ENCODE measurements around the gene NFX1.
A peak's percentile ranks its signal among the peaks of the same experiment; 100 is the strongest.

Gene NFX1

GRCh38 chr9:33255014-33255413 lies 35.3 kb upstream of the NFX1 start:
- H3K36me3 ChIP-seq (ENCODE audit: insufficient read depth, low read length), result peaks cover 58% of the 10 kb centered on the region
- no peak overlapping the region for H3K4me3 ChIP-seq (ENCODE audit: low read depth in 1 of 2, low read length in 2 of 2)
- no peak overlapping the region for H3K9ac ChIP-seq (ENCODE audit: low read length)
- no peaks in the 10 kb centered on the region for H3K9me3 ChIP-seq (ENCODE audit: low read length)
- H3K4me1 ChIP-seq (ENCODE audit: insufficient read depth, low read length), result no peaks in the 10 kb centered on the region
- H3K27me3 ChIP-seq (ENCODE audit: control insufficient read depth in 1 of 2, insufficient read depth in 2 of 2, low read length in 2 of 2), result no peaks in the 10 kb centered on the region
- H3K27ac ChIP-seq (ENCODE audit: low read depth, low read length), result no peak overlapping the region

- no peaks in the 10 kb centered on the region for H3K27me3 ChIP-seq (ENCODE audit: control insufficient read depth in 1 of 2, insufficient read depth in 2 of 2, low read length in 2 of 2)
- H3K9me3 ChIP-seq (ENCODE audit: low read length), result no peaks in the 10 kb centered on the region
- H3K4me1 ChIP-seq (ENCODE audit: insufficient read depth, low read length), result no peaks in the 10 kb centered on the region
- H3K9ac ChIP-seq (ENCODE audit: low read length), result no peak overlapping the region
- H3K4me3 ChIP-seq (ENCODE audit: low read depth in 1 of 2, low read length in 2 of 2), result no peak overlapping the region
- no peak overlapping the region for H3K27ac ChIP-seq (ENCODE audit: low read depth, low read length)
- peaks cover 62% of the 10 kb centered on the region for H3K36me3 ChIP-seq (ENCODE audit: insufficient read depth, low read length)
These were observed 34.8 kb upstream of the NFX1 start for GRCh38 chr9:33255471-33255870.

GRCh38 chr9:33256236-33256635 lies 34.1 kb upstream of the NFX1 start:
- Histone ChIP-seq H3K4me3 (ENCODE audit: low read depth in 1 of 2, low read length in 2 of 2) (no peak overlapping the region), H3K27me3 (ENCODE audit: control insufficient read depth in 1 of 2, insufficient read depth in 2 of 2, low read length in 2 of 2) (no peaks in the 10 kb centered on the region), H3K9ac (ENCODE audit: low read length) (no peak overlapping the region), H3K27ac (ENCODE audit: low read depth, low read length) (no peak overlapping the region), H3K36me3 (ENCODE audit: insufficient read depth, low read length) (peaks cover 70% of the 10 kb centered on the region), H3K4me1 (ENCODE audit: insufficient read depth, low read length) (no peaks in the 10 kb centered on the region), H3K9me3 (ENCODE audit: low read length) (no peaks in the 10 kb centered on the region)

- H3K27ac ChIP-seq (ENCODE audit: low read depth, low read length), result no peak overlapping the region
- no peaks in the 10 kb centered on the region for H3K27me3 ChIP-seq (ENCODE audit: control insufficient read depth in 1 of 2, insufficient read depth in 2 of 2, low read length in 2 of 2)
- H3K36me3 ChIP-seq (ENCODE audit: insufficient read depth, low read length), result peaks cover 76% of the 10 kb centered on the region
- no peaks in the 10 kb centered on the region for H3K9me3 ChIP-seq (ENCODE audit: low read length)
- H3K4me3 ChIP-seq (ENCODE audit: low read depth in 1 of 2, low read length in 2 of 2), result no peak overlapping the region
- no peaks in the 10 kb centered on the region for H3K4me1 ChIP-seq (ENCODE audit: insufficient read depth, low read length)
- no peak overlapping the region for H3K9ac ChIP-seq (ENCODE audit: low read length)
These were observed 33.0 kb upstream of the NFX1 start for GRCh38 chr9:33257276-33257675.

GRCh38 chr9:33260372-33260771 lies 29.9 kb upstream of the NFX1 start:
- no peaks in the 10 kb centered on the region for H3K9me3 ChIP-seq (ENCODE audit: low read length)
- H3K9ac ChIP-seq (ENCODE audit: low read length), result no peak overlapping the region
- H3K27ac ChIP-seq (ENCODE audit: low read depth, low read length), result no peak overlapping the region
- no peak overlapping the region for H3K4me3 ChIP-seq (ENCODE audit: low read depth in 1 of 2, low read length in 2 of 2)
- H3K4me1 ChIP-seq (ENCODE audit: insufficient read depth, low read length), result peaks cover 12% of the 10 kb centered on the region
- H3K36me3 ChIP-seq (ENCODE audit: insufficient read depth, low read length), result peaks cover 57% of the 10 kb centered on the region
- H3K27me3 ChIP-seq (ENCODE audit: control insufficient read depth in 1 of 2, insufficient read depth in 2 of 2, low read length in 2 of 2), result no peaks in the 10 kb centered on the region

GRCh38 chr9:33263131-33264002 lies 26.9 kb upstream of the NFX1 start:
- H3K9ac ChIP-seq (ENCODE audit: low read length), result peak overlapping the region; percentile 86

GRCh38 chr9:33264003-33264472 lies 26.3 kb upstream of the NFX1 start:
- peak overlapping the region; percentile 66 to 98 for H3K4me3 ChIP-seq (ENCODE audit: low read depth in 1 of 2, low read length in 2 of 2)
- no peaks in the 10 kb centered on the region for H3K27me3 ChIP-seq (ENCODE audit: control insufficient read depth in 1 of 2, insufficient read depth in 2 of 2, low read length in 2 of 2)
- H3K27ac ChIP-seq (ENCODE audit: low read depth, low read length), result peak overlapping the region; percentile 36
- H3K4me1 ChIP-seq (ENCODE audit: insufficient read depth, low read length), result peaks cover 24% of the 10 kb centered on the region
- H3K36me3 ChIP-seq (ENCODE audit: insufficient read depth, low read length), result peaks cover 44% of the 10 kb centered on the region
- peak overlapping the region; percentile 86 for H3K9ac ChIP-seq (ENCODE audit: low read length)
- no peaks in the 10 kb centered on the region for H3K9me3 ChIP-seq (ENCODE audit: low read length)

More at GRCh38 chr9:33263131-33264002, 26.9 kb upstream of the NFX1 start:
- H3K4me1 ChIP-seq (ENCODE audit: insufficient read depth, low read length), result peaks cover 24% of the 10 kb centered on the region
- H3K4me3 ChIP-seq (ENCODE audit: low read depth in 1 of 2, low read length in 2 of 2), result peak overlapping the region; percentile 66 to 98
- peak overlapping the region; percentile 36 for H3K27ac ChIP-seq (ENCODE audit: low read depth, low read length)
- H3K36me3 ChIP-seq (ENCODE audit: insufficient read depth, low read length), result peaks cover 44% of the 10 kb centered on the region
- H3K27me3 ChIP-seq (ENCODE audit: control insufficient read depth in 1 of 2, insufficient read depth in 2 of 2, low read length in 2 of 2), result no peaks in the 10 kb centered on the region
- H3K9me3 ChIP-seq (ENCODE audit: low read length), result no peaks in the 10 kb centered on the region

- Histone ChIP-seq H3K27ac (ENCODE audit: low read depth, low read length) (peak within 1 kb of the TSS; percentile 80), H3K4me3 (ENCODE audit: low read depth in 1 of 2, low read length in 2 of 2) (peak within 1 kb of the TSS; percentile 66 to 98), H3K27me3 (ENCODE audit: control insufficient read depth in 1 of 2, insufficient read depth in 2 of 2, low read length in 2 of 2) (no peaks in the 10 kb centered on the region), H3K9me3 (ENCODE audit: low read length) (no peaks in the 10 kb centered on the region), H3K9ac (ENCODE audit: low read length) (peak within 1 kb of the TSS; percentile 88), H3K36me3 (ENCODE audit: insufficient read depth, low read length) (peaks cover 38% of the 10 kb centered on the region), H3K4me1 (ENCODE audit: insufficient read depth, low read length) (peaks cover 24% of the 10 kb centered on the region)
These were observed 25.7 kb upstream of the NFX1 start, which contains the start of the genes BAG1 and CHMP5 for GRCh38 chr9:33264473-33265177. Gene BAG1 (minus strand): TSS chr9:33264708. Gene CHMP5 (plus strand): TSS chr9:33265049. CDS start chr9:33265079, 30 bp downstream.

GRCh38 chr9:33265211-33265865 lies 25.0 kb upstream of the NFX1 start:
- Histone ChIP-seq H3K4me1 (ENCODE audit: insufficient read depth, low read length) (peaks cover 24% of the 10 kb centered on the region), H3K27ac (ENCODE audit: low read depth, low read length) (peak overlapping the region; percentile 80), H3K9ac (ENCODE audit: low read length) (peak overlapping the region; percentile 88), H3K27me3 (ENCODE audit: control insufficient read depth in 1 of 2, insufficient read depth in 2 of 2, low read length in 2 of 2) (no peaks in the 10 kb centered on the region), H3K9me3 (ENCODE audit: low read length) (no peaks in the 10 kb centered on the region), H3K36me3 (ENCODE audit: insufficient read depth, low read length) (peaks cover 35% of the 10 kb centered on the region), H3K4me3 (ENCODE audit: low read depth in 1 of 2, low read length in 2 of 2) (peak overlapping the region; percentile 49 to 84)

- Histone ChIP-seq H3K27ac (ENCODE audit: low read depth, low read length) (no peak overlapping the region), H3K36me3 (ENCODE audit: insufficient read depth, low read length) (peaks cover 38% of the 10 kb centered on the region), H3K4me1 (ENCODE audit: insufficient read depth, low read length) (peaks cover 24% of the 10 kb centered on the region), H3K9ac (ENCODE audit: low read length) (no peak overlapping the region), H3K27me3 (ENCODE audit: control insufficient read depth in 1 of 2, insufficient read depth in 2 of 2, low read length in 2 of 2) (no peaks in the 10 kb centered on the region), H3K9me3 (ENCODE audit: low read length) (no peaks in the 10 kb centered on the region), H3K4me3 (ENCODE audit: low read depth in 1 of 2, low read length in 2 of 2) (no peak overlapping the region)
These were observed 23.1 kb upstream of the NFX1 start for GRCh38 chr9:33267151-33267767.

- H3K9ac ChIP-seq (ENCODE audit: low read length), result no peak overlapping the region
- no peak overlapping the region for H3K4me3 ChIP-seq (ENCODE audit: low read depth in 1 of 2, low read length in 2 of 2)
- H3K9me3 ChIP-seq (ENCODE audit: low read length), result no peaks in the 10 kb centered on the region
- no peak overlapping the region for H3K27ac ChIP-seq (ENCODE audit: low read depth, low read length)
- peaks cover 14% of the 10 kb centered on the region for H3K4me1 ChIP-seq (ENCODE audit: insufficient read depth, low read length)
- H3K27me3 ChIP-seq (ENCODE audit: control insufficient read depth in 1 of 2, insufficient read depth in 2 of 2, low read length in 2 of 2), result no peaks in the 10 kb centered on the region
- H3K36me3 ChIP-seq (ENCODE audit: insufficient read depth, low read length), result peaks cover 48% of the 10 kb centered on the region
These were observed 20.2 kb upstream of the NFX1 start for GRCh38 chr9:33270146-33270545.
